Mesodermal cell (in vitro differentiated cells): ENCODE measurements around the gene CHRM5.
A peak's percentile ranks its signal among the peaks of the same experiment; 100 is the strongest.

Source experiments
- H3K27ac ChIP-seq: 2 replicates; pipeline ENCODE4 v1.7.0; 2013; ENCODE audit warnings: mild to moderate bottlenecking, low read depth, low read length, moderate library complexity; ENCODE audit not compliant: severe bottlenecking
- H3K36me3 ChIP-seq: 2 replicates; pipeline ENCODE4 v1.7.1; 2013; ENCODE audit warnings: mild to moderate bottlenecking, low read length, moderate library complexity; ENCODE audit not compliant: control insufficient read depth, insufficient read depth
- H3K4me1 ChIP-seq: one replicate; pipeline ENCODE4 v1.7.1; 2013; ENCODE audit warnings: mild to moderate bottlenecking, low read length; ENCODE audit not compliant: insufficient read depth, control insufficient read depth, poor library complexity, severe bottlenecking
- H3K4me3 ChIP-seq: 2 replicates; pipeline ENCODE4 v1.7.0; 2013; ENCODE audit warnings: low read length, control low read depth, mild to moderate bottlenecking; ENCODE audit not compliant: insufficient read depth, poor library complexity, severe bottlenecking; ENCODE audit errors: extremely low read depth
- H3K9me3 ChIP-seq: 2 replicates; pipeline ENCODE4 v1.7.1; 2013; ENCODE audit warnings: mild to moderate bottlenecking, low read length, moderate library complexity; ENCODE audit not compliant: control insufficient read depth
- WGBS, 2 experiments: methylation state at CpG; one replicate each; pipeline ENCODE4 v1.1.5; 2013; ENCODE audit warnings: missing lambda C conversion rate in 2 of 2; ENCODE audit not compliant: insufficient coverage in 2 of 2; 5-methylcytosine and 5-hydroxymethylcytosine counted together

CHRM5 gene

GRCh38 chr15:34101366-34102174 lies 133.3 kb downstream of the CHRM5 start, which contains the start of the genes EMC7 and PGBD4:
TSS of gene EMC7 (minus strand) at chr15:34101862. CDS start at chr15:34101839, 23 bp downstream.
TSS of gene PGBD4 (plus strand) at chr15:34102083. CDS start at chr15:34102532, 449 bp downstream.
- WGBS, 2 experiments: 0% methylated on average over 25 to 45 of the region's 48 CpGs
- peaks cover 5% of the 10 kb centered on the region for H3K9me3 ChIP-seq
- H3K36me3 ChIP-seq: peaks cover 11% of the 10 kb centered on the region
- H3K27ac ChIP-seq: peak within 1 kb of the TSS; percentile 85
- peak within 1 kb of the TSS; percentile 90 for H3K4me3 ChIP-seq
- H3K4me1 ChIP-seq: peaks cover 6% of the 10 kb centered on the region

- Histone ChIP-seq H3K36me3 (peaks cover 11% of the 10 kb centered on the region), H3K4me3 (peak overlapping the region; percentile 90), H3K27ac (peak overlapping the region; percentile 47), H3K9me3 (peaks cover 5% of the 10 kb centered on the region), H3K4me1 (peaks cover 6% of the 10 kb centered on the region)
- 41 to 49% methylated on average over 18 to 23 of the region's 29 CpGs for WGBS, 2 experiments
These were observed 134.1 kb downstream of the CHRM5 start for GRCh38 chr15:34102175-34102925.

GRCh38 chr15:34106423-34106822 lies 138.1 kb downstream of the CHRM5 start:
- H3K27ac ChIP-seq: no peak overlapping the region
- no CpG with 5 or more reads among the region's 1 CpG for WGBS, 2 experiments
- H3K9me3 ChIP-seq: peaks cover 5% of the 10 kb centered on the region
- H3K4me1 ChIP-seq: no peaks in the 10 kb centered on the region
- no peaks in the 10 kb centered on the region for H3K36me3 ChIP-seq
- H3K4me3 ChIP-seq: no peak overlapping the region

- Histone ChIP-seq H3K9me3 (peaks cover 5% of the 10 kb centered on the region), H3K4me1 (no peaks in the 10 kb centered on the region), H3K27ac (no peak overlapping the region), H3K36me3 (no peaks in the 10 kb centered on the region), H3K4me3 (no peak overlapping the region)
- WGBS, 2 experiments: no CpG with 5 or more reads among the region's 2 CpGs
These were observed 139.0 kb downstream of the CHRM5 start for GRCh38 chr15:34107315-34107714.

GRCh38 chr15:34109797-34110663 lies 141.7 kb downstream of the CHRM5 start:
- H3K9me3 ChIP-seq: no peaks in the 10 kb centered on the region
- H3K4me3 ChIP-seq: no peak overlapping the region
- H3K27ac ChIP-seq: no peak overlapping the region
- WGBS, 2 experiments: 100% methylated on average over 1 of the region's 5 CpGs
- H3K4me1 ChIP-seq: no peaks in the 10 kb centered on the region
- no peaks in the 10 kb centered on the region for H3K36me3 ChIP-seq

- WGBS, 2 experiments: 79 to 80% methylated on average over 4 to 5 of the region's 6 CpGs
- Histone ChIP-seq H3K36me3 (no peaks in the 10 kb centered on the region), H3K4me1 (no peaks in the 10 kb centered on the region), H3K9me3 (no peaks in the 10 kb centered on the region), H3K27ac (no peak overlapping the region), H3K4me3 (no peak overlapping the region)
These were observed 143.2 kb downstream of the CHRM5 start for GRCh38 chr15:34111488-34111887.

- Histone ChIP-seq H3K4me1 (no peaks in the 10 kb centered on the region), H3K27ac (no peak overlapping the region), H3K36me3 (no peaks in the 10 kb centered on the region), H3K9me3 (no peaks in the 10 kb centered on the region), H3K4me3 (no peak overlapping the region)
- WGBS, 2 experiments: no CpG with 5 or more reads among the region's 2 CpGs
These were observed 145.9 kb downstream of the CHRM5 start for GRCh38 chr15:34114215-34114614.

- Histone ChIP-seq H3K9me3 (no peaks in the 10 kb centered on the region), H3K27ac (no peak overlapping the region), H3K4me3 (no peak overlapping the region), H3K36me3 (no peaks in the 10 kb centered on the region), H3K4me1 (no peaks in the 10 kb centered on the region)
- 89 to 92% methylated on average over 3 of the region's 3 CpGs for WGBS, 2 experiments
These were observed 146.4 kb downstream of the CHRM5 start for GRCh38 chr15:34114739-34115138.

GRCh38 chr15:34116620-34117019 lies 148.3 kb downstream of the CHRM5 start:
- WGBS, 2 experiments: 85 to 91% methylated on average over 2 of the region's 2 CpGs

More at GRCh38 chr15:34116620-34117019, 148.3 kb downstream of the CHRM5 start:
- Histone ChIP-seq H3K4me1 (no peaks in the 10 kb centered on the region), H3K27ac (no peak overlapping the region), H3K4me3 (no peak overlapping the region), H3K9me3 (no peaks in the 10 kb centered on the region), H3K36me3 (no peaks in the 10 kb centered on the region)
